Measurements from ENCODE around the gene OSBPL6. TPM values are rescaled to one million over a fixed set of nuclear protein-coding genes. Genes with fewer than 3 reads are reported as not detected.

Gene OSBPL6
- total and polyA plus RNA-seq, 10 of the 15 experiments (the other 5 are each of a cell fraction or from before 2014, with no cell fraction given), result 0.01 to 0.08 (median 0.03) TPM; not detected in 5

DNA sequence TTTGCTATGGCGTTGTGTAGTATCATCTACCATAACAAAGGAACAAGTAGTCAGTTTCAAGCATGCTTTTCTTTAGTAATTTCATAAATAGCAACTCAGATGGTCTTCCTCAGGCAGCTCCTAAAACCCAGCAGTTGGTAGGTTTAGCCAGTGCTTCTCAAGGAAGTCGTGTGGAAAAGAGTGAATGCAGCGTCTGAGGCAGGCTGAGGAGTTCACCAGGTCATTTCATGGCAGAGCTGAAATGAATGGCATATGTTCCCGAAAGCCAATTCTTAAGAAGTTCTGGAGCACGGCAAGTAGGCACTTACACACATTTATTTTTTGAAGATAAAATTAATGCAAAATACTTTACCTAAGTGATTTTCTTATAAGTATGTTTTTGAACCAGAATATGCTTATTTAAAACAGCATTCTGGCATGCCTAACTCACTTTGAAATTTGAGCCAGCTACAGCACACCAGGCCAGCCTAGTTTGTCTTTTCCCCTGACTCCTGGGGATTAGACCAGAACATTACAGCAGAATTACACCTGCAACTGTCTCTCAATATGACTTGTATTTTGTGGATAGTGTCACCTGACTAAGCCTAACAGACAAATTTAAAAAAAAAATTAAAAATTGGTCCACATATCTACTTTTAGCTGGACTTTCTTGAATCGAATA is 62.2 kb downstream of the OSBPL6 start:
- no peaks in the 10 kb centered on the region; the same call in 2 of the 3 replicates for H3K9me3 ChIP-seq (replicated peaks; ENCODE audit: control insufficient read depth, insufficient read depth, low read length)
- WGBS (ENCODE audit: insufficient coverage, insufficient replicate concordance, low lambda C conversion rate, missing lambda C conversion rate), result 37% methylated on average over 6 of the region's 6 CpGs
- H3K4me3 ChIP-seq, result no peak overlapping the region
- H3K79me2 ChIP-seq (ENCODE audit: control insufficient read depth, insufficient read depth, low read length), result no peaks in the 10 kb centered on the region
- H3K9ac ChIP-seq (ENCODE audit: control insufficient read depth, insufficient read depth, low read length), result no peak overlapping the region
- FAIRE-seq (no peak), DNase-seq (ENCODE audit: low read depth, low spot score) (no peak), ATAC-seq (no peak)
- RAD21 ChIA-PET (ENCODE audit: unreplicated experiment), result no interaction called here
- no peak overlapping the region for H3K4me2 ChIP-seq (ENCODE audit: control insufficient read depth, insufficient read depth)
- in situ Hi-C loops (cut with MboI) (no loop called here), intact Hi-C loops (cut with micrococcal nuclease; ENCODE audit: unreplicated experiment) (no loop called here)
- H3K36me3 ChIP-seq (ENCODE audit: control insufficient read depth in 2 of 2, insufficient read depth in 2 of 2, low read length in 1 of 2), result no peaks in the 10 kb centered on the region
- no TSS peak for BruUV-seq (replicated peaks)
- no peaks in the 10 kb centered on the region for H4K20me1 ChIP-seq (ENCODE audit: control insufficient read depth, insufficient read depth)
- no peaks in the 10 kb centered on the region for H3K27me3 ChIP-seq (replicated peaks in 1 of 2; ENCODE audit: control insufficient read depth in 2 of 2, insufficient read depth in 2 of 2, low read length in 1 of 2)
- H3K4me1 ChIP-seq (ENCODE audit: control insufficient read depth, insufficient read depth, low read length), result no peaks in the 10 kb centered on the region
- SMC1A ChIA-PET (ENCODE audit: uncharacterized antibody, unreplicated experiment), result interaction anchor here (0.6 kb wide), 1 partner anchor 45 kb away, joined by 3 read pairs; no protein-coding TSS in a partner anchor
- CTCF ChIA-PET, result interaction anchor here (1.6 kb wide), 1 partner anchor 145 kb away, joined by 5 read pairs; no protein-coding TSS in a partner anchor
- no peak overlapping the region for H3K27ac ChIP-seq (ENCODE audit: control insufficient read depth, insufficient read depth)
- TF ChIP-seq RELA (IDR thresholded peaks at IDR 0.05; ENCODE audit: borderline replicate concordance, partially characterized antibody), result no peak
- TF ChIP-seq RUNX3 (IDR thresholded peaks at IDR 0.05; ENCODE audit: low read length), result no peak
- no peak overlapping the region for H2AFZ ChIP-seq (ENCODE audit: control insufficient read depth, low read depth, low read length)
- POLR2A ChIA-PET, result no interaction called here

DNA sequence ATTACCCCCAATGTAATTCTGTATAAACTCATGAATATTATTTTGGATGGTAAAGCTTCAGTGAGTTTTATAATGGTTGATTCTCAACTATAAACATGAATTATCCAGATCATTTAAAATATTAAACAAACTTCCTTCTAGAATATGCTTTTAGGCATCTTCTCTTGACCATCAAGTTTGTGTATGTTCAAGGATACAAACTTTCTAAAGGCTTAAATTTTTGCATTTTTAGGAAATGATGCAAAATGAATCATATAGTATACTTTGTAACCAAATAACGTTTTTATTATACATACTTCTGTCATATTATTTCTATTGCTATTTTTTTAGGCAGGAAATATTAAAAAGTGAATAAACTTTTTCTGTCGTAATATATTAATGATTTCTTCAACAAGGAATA is 62.8 kb downstream of the OSBPL6 start:
- no peak overlapping the region for H3K27ac ChIP-seq (ENCODE audit: control insufficient read depth, insufficient read depth)
- H3K36me3 ChIP-seq (ENCODE audit: control insufficient read depth in 2 of 2, insufficient read depth in 2 of 2, low read length in 1 of 2), result no peaks in the 10 kb centered on the region
- WGBS (ENCODE audit: insufficient coverage, insufficient replicate concordance, low lambda C conversion rate, missing lambda C conversion rate), result 45% methylated on average over 2 of the region's 2 CpGs
- no peak for DNase-seq (ENCODE audit: low read depth, low spot score)
- BruUV-seq (replicated peaks), result no TSS peak
- no peak for ATAC-seq
- in situ Hi-C loops (cut with MboI) (no loop called here), intact Hi-C loops (cut with micrococcal nuclease; ENCODE audit: unreplicated experiment) (no loop called here)
- no peaks in the 10 kb centered on the region; the same call in 2 of the 3 replicates for H3K9me3 ChIP-seq (replicated peaks; ENCODE audit: control insufficient read depth, insufficient read depth, low read length)
- no peak for TF ChIP-seq POLR2A (IDR thresholded peaks at IDR 0.05; ENCODE audit: low read depth, low read length)
- no peak for TF ChIP-seq NFYA (IDR thresholded peaks at IDR 0.05; ENCODE audit: borderline replicate concordance, low read depth, low read length)
- no peak for TF ChIP-seq NFXL1 (IDR thresholded peaks at IDR 0.05; ENCODE audit: borderline replicate concordance)
- no peak for TF ChIP-seq SUZ12 (IDR thresholded peaks at IDR 0.05; ENCODE audit: unreplicated experiment)
- no peak for TF ChIP-seq POLR2AphosphoS2 (IDR thresholded peaks at IDR 0.05; ENCODE audit: low read depth, low read length)
- no peak for TF ChIP-seq POLR2AphosphoS5 (IDR thresholded peaks at IDR 0.05; ENCODE audit: low read length)
- no peak for TF ChIP-seq NR2C1 (IDR thresholded peaks at IDR 0.05)
- TF ChIP-seq, protein P1, sequence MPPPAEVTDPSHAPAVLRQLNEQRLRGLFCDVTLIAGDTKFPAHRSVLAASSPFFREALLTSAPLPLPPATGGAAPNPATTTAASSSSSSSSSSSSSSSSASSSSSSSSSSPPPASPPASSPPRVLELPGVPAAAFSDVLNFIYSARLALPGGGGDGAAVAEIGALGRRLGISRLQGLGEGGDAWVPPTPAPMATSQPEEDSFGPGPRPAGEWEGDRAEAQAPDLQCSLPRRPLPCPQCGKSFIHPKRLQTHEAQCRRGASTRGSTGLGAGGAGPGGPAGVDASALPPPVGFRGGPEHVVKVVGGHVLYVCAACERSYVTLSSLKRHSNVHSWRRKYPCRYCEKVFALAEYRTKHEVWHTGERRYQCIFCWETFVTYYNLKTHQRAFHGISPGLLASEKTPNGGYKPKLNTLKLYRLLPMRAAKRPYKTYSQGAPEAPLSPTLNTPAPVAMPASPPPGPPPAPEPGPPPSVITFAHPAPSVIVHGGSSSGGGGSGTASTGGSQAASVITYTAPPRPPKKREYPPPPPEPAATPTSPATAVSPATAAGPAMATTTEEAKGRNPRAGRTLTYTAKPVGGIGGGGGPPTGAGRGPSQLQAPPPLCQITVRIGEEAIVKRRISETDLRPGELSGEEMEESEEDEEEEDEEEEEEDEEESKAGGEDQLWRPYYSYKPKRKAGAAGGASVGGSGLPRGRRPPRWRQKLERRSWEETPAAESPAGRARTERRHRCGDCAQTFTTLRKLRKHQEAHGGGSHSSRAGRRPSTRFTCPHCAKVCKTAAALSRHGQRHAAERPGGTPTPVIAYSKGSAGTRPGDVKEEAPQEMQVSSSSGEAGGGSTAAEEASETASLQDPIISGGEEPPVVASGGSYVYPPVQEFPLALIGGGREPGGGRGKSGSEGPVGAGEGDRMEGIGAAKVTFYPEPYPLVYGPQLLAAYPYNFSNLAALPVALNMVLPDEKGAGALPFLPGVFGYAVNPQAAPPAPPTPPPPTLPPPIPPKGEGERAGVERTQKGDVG (CRISPR knock-in tag; IDR thresholded peaks at IDR 0.05), result no peak
- no peak for TF ChIP-seq CEBPB (IDR thresholded peaks at IDR 0.05; ENCODE audit: borderline replicate concordance in 1 of 2, low read depth in 2 of 2, low read length in 2 of 2)
- no peak for TF ChIP-seq NRF1 (conservative IDR thresholded peaks at IDR 0.05; ENCODE audit: low read depth, low read length)
- SMC1A ChIA-PET (ENCODE audit: uncharacterized antibody, unreplicated experiment), result interaction anchor here (0.6 kb wide), 1 partner anchor 44 kb away, joined by 3 read pairs; no protein-coding TSS in a partner anchor
- CTCF ChIA-PET, result interaction anchor here (0.6 kb wide), 1 partner anchor 441 kb away, joined by 3 read pairs; no protein-coding TSS in a partner anchor
- no peaks in the 10 kb centered on the region for H4K20me1 ChIP-seq (ENCODE audit: control insufficient read depth, insufficient read depth)
- H2AFZ ChIP-seq (ENCODE audit: control insufficient read depth, low read depth, low read length), result no peak overlapping the region
- RAD21 ChIA-PET (ENCODE audit: unreplicated experiment), result no interaction called here
- POLR2A ChIA-PET, result no interaction called here
- H3K27me3 ChIP-seq (replicated peaks in 1 of 2; ENCODE audit: control insufficient read depth in 2 of 2, insufficient read depth in 2 of 2, low read length in 1 of 2), result no peaks in the 10 kb centered on the region
- no peaks in the 10 kb centered on the region for H3K79me2 ChIP-seq (ENCODE audit: control insufficient read depth, insufficient read depth, low read length)
- H3K4me1 ChIP-seq (ENCODE audit: control insufficient read depth, insufficient read depth, low read length), result no peaks in the 10 kb centered on the region
- H3K4me3 ChIP-seq, result no peak overlapping the region
- H3K9ac ChIP-seq (ENCODE audit: control insufficient read depth, insufficient read depth, low read length), result no peak overlapping the region
- FAIRE-seq, result no peak
- no peak overlapping the region for H3K4me2 ChIP-seq (ENCODE audit: control insufficient read depth, insufficient read depth)
